Activated CD4-positive, CD25-positive, alpha-beta regulatory T cell treated with anti-CD3 and anti-CD28 coated beads, Interleukin-2, amount 50 U/mL, for 72 hours (primary cell): ENCODE results near the gene TBC1D25.

Experiments
- DNase-seq: peaks from one replicate; pipeline ENCODE4 v3.0.0; 2021

The TBC1D25 gene

DNA sequence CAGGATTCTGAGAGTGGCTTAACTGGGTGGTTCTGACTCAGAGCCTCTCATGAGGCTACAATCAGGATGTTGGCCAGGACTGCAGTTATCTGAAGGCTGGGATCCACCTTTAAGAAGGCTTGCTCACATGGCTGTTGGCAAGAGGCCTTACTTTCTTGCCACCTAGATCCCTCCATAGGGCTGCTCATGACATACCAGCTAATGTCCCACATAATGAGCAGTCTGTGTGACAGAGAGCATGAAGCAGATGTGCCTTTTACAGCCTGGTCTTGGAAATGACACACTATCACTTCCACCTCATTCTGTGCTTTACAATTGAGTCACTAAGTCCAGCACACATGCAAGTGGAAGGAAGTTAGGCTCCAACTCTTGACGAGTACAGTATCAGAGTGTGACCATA, 30.4 kb downstream of the TBC1D25 start:
- no peak for DNase-seq

DNA sequence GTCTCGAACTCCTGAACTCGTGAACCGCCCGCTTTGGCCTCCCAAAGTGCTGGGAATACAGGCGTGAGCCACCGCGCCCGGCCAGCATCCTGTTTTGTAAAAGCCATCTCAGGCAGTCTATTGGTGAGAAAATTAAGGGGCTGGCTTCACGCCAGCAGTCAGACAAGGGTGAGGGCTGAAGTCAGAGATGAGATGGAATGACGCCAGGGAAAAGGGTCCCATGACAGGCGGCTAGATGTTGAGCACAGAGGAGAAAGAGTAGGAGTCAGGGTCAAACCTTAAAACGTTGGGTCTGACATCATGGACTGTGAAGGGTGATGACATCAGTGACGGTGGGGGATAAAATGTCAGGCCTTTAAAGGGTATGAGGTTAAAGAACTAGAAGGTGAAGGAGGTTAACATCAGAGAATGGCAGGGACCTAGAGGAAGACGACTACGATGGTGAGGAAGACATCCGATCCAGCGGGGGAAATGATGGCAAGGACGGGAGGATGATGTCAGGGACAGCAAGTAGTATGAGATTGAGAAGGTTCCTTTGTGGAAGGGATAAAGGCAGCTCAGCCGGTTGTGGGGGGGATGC, 34.3 kb downstream of the TBC1D25 start:
- DNase-seq, result peak; percentile 34

DNA sequence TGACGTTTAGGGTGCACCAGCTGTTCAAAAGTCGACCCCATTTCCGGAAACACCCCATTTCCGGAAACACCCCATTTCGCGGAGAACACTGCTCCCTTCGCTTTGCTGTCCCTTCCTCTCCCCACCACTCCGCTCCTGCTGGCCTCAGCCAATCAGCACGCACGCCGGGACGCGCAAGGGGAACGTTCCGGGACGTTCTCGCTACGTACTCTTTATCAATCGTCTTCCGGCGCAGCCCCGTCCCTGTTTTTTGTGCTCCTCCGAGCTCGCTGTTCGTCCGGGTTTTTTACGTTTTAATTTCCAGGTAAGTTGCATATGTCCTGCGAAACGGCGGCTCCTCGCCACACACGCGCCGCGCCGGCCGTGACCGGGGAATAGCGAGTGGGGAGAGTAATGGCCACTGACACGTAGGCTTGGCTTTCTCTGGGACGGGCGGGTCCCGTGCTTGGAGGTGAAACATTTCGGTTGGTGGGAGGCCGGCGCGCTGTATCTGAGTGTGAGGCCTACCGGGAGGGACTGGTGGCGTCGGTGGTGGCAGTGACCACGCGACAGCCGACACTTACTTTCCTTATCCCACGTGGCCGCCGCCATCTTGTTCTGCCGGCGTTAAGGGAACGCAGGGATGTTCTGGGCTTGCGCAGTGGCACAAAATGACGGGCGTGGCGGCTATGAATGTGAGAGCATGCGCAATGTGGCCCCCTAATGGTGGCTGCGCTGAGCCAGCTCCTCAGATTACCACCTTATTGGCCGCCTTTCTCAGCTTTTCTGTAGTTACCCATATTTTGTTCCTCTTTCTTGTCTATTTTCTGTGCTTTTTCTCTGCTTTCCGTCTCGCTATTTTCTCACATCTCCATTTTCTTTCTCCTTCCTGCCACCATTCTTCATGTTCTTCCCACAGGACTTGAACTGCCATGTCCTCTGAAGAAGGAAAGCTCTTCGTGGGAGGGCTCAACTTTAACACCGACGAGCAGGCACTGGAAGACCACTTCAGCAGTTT, 35.1 kb downstream of the TBC1D25 start, which contains the start of gene RBM3:
Gene RBM3 (plus strand): TSS at position 215 of the 997 bp plus-strand sequence. CDS start 697 bp downstream, at position 912.
- DNase-seq, result peak; percentile 85

DNA sequence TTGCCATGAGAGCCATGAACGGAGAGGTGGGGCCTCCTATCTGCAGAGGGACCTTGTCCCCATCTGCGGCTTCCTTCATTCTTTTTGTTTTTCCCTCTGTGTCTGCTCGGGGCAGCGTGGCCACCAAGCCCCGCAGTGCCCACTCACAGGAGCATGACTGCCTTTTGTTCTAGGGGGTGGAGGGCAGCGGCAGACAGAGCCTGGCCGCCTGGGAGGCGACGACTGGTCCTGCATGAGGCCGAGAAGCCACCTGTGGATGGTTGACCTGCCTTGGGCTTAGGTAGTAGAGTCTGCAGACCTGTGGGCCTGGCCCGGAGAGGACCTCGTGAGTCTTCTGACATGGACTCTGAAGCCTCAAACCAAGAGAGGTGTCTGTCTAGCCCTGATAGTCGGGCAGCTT, 36.1 kb downstream of the TBC1D25 start:
- DNase-seq, result no peak

DNA sequence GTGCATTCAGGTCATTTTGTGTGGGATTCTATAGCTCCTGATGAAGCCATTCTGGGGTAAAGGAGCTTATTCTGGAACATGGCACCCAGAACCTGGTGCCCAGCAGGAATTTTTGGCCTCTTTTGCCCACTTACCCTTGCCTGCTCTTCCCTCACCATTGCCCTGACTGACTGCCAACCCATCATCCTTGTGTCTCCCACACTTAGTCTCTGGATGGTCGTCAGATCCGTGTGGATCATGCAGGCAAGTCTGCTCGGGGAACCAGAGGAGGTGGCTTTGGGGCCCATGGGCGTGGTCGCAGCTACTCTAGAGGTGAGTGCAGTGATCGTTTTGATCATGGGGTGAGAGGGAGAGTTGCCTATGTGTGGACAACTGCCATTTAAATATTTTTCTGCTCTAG, 36.6 kb downstream of the TBC1D25 start:
- DNase-seq, result no peak

DNA sequence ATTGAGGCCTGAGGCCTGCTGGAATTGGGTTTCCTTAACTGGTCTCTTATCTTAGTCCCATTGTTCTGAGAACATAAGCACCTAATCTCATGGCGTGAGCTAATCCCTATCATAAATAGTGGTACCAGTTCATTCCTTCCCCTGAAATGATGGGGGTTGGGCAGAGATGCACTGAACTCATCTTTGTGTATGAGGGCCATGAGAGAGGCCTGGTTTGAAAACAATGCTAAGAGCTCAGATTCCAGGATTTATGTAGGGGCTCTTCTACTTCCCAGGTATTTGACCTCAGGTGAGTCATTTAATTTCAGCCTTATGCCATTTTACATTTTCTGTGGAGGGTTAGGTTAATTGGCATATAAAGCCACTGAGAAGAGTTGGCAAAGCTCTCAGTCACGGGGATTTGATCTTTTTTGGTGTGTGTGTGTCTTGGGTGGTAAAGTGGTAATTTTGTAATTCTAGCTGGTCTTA, 39.2 kb downstream of the TBC1D25 start:
- DNase-seq, result no peak

DNA sequence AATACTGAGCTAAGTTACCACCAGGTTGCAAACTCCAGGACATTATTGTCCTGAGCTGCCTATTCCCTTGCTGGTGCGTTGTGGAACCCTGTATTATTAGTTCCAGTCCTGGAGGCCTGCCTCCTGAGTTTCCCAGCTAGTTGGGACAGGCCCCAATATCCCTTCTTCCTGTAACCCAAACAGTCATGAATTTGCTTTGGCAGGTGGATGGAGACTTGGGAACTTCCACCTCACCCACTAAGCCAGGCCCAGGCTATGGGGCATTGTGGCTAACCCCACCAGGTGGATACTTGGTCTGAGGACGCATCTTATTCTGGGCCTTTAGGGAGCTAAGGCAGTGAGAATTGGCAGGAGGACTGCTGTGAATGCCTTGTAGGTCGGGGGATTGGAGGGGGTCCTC, 39.7 kb downstream of the TBC1D25 start:
- DNase-seq, result no peak

DNA sequence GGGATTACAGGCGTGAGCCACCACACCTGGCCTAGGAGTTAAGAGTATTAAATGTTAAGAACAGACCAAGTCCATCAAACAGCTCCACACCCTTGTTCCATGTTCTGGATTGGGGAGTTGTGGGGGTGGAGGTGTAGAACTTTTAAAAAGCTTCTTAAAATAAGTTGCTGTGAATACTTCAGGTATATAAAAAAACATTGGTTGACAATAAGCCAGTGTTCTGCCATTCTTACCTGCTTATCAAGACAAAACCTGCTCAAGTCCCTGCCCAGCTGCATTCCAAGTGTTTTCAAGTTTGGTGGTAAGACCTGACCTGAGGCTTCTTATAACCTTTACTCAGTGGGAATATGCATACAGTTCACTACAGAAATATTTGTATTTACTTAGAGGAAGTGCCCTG, 41.1 kb downstream of the TBC1D25 start:
- DNase-seq, result no peak

DNA sequence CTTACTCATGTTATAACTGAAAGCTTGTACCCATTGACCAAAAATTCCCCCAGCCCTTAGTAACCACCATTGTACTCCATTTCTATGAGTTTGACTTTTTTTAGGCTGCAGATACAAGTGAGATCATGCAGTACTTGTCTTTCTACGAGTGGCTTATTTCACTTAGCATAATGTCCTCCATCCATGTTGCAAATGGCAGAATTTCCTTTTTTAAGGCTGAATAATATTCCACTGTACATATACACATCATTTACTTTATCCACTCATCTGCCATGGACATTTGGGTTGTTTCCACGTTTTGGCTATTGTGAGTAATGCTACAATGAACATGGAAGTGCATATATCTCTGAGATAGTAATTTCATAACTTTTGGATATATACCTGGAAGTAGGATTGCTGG, 45.2 kb downstream of the TBC1D25 start:
- DNase-seq, result no peak

DNA sequence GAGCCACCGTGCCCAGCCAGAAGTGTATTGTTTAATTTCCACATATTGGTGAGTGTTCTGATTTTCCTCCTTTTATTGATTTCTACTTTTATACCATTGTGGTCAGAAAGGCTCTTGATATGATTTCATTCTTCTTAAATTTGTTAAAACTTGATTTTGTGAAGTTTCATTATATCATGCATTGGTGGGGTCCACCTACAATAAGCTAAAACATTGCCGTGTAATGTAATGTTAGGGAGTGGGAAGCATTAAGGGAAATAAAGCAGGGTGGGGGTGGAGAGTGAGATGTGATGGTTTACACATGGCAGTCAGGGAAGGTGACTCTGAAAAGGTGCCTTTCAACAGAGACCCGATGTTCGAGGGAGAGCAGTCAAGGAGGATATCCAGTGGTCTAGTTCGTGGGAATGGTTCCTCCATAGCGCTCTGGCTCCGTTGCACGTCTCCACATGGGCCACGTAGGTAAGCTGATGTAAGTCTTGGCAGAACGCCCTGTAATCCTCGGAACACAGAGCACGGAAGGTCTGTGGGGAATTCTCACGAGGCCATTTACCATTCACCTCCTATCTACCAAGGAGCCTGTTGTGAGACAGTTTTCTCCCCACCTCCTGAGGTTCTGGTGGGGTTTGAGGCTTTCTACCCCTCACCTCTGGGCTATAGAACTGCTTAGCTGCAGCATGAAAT, 50.1 kb downstream of the TBC1D25 start:
- DNase-seq, result no peak

DNA sequence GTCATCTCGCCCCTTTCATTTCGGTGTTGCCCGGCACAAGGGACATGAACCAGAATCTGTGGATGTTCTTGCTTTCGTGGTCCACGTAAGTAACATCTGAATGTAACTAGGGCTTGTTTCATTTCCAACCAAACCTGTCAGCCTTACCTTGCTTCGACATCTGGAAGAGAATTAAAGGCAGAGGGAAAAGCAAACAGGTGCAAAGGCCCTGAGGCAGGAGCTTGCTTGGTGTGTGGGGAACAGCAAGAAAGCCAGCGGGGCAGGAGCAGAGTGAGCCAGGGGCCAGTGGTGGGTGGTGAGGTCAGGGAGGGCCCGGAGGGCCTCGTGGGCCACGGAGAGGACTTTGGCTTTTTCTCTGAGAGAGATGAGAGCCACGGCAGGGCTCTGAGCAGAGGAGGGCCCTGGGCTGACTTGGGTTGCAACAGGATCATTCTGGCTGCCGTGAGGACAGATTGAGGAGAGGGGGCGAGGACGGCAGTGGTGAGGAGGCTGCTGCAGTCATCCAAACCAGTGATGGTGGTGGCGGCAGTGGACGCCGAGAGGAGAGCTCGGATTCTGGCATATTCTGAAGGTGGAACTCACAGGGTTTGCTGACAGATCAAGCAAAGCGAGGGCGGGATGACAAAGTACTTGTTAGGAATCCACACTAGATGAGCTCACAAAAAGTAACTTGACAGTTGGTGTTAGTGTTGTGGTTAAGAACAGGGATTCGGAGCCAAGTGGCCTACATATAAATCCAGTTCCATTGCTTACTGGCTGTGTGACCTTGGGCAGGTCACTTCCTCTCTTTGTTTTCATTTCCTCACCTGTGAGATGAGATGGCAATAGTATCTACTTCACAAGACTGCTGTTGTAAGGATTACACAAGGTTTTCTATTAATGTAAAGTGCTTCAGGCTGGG, 50.9 kb downstream of the TBC1D25 start:
- DNase-seq, result no peak

DNA sequence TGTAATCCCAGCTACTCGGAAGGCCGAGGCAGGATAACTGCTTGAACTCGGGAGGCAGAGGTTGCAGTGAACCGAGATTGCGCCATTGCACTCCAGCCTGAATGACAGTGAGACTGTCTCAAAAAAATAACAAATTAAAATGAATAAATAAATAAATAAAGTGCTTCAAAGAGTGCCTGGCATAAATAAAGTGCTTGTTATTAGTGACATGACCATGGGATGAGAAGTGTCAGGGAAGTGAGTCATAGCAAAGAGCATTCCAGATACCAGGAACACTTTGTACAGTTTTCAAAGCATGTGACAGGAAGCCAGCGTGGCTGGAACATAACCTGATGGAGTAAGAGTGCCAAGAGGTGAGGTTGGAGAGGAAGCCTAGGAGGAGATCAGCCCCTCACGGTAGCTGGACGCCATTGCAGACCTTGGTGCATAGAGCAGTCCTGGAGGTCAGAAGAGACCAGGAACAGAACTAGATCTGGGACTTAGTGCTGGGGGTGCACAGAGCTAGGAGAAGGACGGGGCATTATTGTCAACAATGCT, 51.8 kb downstream of the TBC1D25 start:
- DNase-seq, result no peak

DNA sequence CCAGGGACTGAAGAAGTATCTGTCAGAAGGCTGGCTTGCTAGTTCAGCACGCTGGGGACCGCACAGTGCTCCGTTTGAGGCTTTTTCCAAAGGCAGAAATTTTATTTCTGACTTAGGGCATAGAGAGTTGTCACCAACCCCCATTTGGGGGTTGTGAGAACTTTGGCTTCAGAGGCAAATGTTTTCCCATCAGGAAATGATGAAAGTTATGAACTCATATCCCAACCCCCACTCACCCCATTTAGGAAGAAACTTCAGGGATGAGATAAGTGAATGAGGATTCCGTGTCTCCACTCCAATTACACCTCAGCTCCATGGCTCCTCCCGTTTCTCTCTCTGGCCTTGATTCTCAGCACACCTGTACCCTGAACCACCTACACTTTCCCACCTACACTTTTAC, 53.5 kb downstream of the TBC1D25 start:
- DNase-seq, result no peak

DNA sequence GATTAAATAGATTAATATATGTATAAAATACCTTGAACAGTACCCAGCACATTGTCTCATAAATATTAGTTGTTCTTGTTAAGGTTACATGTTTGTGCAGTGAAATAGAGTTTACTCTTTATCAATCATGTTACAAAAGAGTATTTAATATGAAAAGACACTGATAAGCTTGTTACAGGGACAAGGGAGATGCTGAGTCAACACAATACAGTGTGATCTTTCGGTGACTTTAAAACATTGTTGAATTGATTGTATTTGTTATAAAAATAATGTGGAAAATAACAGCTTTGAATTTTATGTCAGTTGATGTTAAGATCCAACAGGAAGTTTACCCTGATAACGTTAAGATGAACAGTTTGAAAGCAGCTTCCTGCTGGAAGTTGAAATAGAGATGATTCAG, 56.4 kb downstream of the TBC1D25 start:
- no peak for DNase-seq

DNA sequence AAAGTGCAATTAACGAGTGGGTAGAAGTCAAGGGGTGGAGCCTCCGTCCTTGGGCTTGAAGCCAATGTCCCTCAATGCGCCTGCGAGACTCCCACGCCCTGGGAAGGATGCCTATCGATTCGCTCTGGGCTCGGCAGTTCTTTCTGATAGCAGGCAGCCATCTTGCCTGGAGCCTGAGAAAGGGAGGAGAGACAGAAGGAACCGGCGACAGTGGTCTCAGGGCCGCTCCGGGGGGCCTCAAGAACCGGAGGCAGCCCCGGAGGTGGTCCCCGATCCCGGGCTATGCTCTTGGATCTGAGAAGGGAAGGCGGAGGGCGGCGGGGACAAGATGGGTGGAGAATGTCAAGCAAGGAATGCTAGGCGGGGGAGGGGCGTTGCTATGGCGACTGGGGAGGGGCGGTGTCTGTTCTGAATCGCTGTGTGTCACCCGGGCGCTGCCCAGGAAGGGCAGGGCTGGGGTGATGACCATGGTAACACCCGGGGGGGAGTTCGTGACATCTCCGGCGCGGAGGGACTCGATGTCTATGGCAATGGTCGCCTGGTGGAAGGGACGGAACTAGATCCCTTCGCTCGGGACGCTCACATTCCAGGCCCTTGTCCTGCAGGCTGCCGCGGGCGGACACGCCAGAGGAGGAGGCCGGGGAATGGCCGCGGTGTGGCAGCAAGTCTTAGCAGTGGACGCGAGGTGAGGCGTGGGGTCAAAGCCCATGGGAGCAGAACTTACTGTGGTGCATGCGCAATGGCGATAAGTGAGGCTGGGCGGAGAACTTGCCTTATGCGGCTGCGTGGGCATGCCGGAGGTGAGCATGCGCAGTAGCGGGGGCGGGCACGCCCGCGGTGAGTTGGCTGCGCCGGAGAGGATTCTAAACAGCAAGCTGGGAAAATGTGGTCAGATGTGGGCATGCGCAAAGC, 58.1 kb downstream of the TBC1D25 start, which contains the start of gene WDR13:
Gene WDR13 (plus strand): TSS at position 140 of the 912 bp plus-strand sequence. CDS start 505 bp downstream, at position 645.
- DNase-seq, result peak; percentile 88

DNA sequence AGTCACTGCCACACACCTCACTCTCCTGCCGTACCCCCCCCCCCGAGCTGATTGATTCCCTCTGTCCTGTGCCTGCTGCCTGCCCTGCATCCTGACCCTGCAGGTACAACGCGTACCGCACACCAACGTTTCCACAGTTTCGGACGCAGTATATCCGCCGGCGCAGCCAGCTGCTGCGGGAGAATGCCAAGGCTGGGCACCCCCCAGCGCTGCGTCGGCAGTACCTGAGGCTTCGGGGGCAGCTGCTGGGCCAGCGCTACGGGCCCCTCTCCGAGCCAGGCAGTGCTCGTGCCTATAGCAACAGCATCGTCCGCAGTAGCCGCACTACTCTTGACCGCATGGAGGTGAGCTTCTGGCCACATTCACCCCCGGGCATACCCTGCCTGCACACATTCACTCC, 59.1 kb downstream of the TBC1D25 start:
- no peak for DNase-seq

DNA sequence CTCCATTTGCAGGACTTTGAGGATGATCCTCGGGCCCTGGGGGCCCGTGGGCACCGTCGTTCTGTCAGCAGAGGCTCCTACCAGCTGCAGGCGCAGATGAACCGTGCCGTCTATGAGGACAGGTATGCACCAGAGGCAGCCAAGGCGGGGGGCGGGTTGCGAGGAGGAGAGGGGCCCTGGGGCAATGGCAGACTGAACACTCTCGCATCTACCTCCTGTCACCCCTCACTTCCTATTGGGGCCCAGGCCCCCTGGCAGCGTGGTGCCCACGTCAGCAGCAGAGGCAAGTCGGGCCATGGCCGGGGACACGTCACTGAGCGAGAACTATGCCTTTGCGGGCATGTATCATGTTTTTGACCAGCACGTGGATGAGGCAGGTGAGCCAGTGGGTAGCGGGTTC, 59.8 kb downstream of the TBC1D25 start:
- DNase-seq, result no peak

DNA sequence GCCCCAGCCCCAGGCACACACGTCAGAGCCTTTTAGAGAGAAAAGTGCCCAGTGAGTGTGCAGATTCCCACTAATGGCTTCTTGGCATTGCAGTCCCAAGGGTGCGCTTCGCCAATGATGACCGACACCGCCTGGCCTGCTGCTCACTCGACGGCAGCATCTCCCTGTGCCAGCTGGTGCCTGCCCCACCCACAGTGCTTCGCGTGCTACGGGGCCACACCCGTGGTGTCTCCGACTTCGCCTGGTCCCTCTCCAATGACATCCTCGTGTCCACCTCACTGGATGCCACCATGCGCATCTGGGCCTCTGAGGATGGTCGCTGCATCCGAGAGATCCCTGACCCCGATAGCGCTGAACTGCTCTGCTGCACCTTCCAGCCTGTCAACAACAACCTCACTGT, 60.7 kb downstream of the TBC1D25 start:
- DNase-seq, result no peak

DNA sequence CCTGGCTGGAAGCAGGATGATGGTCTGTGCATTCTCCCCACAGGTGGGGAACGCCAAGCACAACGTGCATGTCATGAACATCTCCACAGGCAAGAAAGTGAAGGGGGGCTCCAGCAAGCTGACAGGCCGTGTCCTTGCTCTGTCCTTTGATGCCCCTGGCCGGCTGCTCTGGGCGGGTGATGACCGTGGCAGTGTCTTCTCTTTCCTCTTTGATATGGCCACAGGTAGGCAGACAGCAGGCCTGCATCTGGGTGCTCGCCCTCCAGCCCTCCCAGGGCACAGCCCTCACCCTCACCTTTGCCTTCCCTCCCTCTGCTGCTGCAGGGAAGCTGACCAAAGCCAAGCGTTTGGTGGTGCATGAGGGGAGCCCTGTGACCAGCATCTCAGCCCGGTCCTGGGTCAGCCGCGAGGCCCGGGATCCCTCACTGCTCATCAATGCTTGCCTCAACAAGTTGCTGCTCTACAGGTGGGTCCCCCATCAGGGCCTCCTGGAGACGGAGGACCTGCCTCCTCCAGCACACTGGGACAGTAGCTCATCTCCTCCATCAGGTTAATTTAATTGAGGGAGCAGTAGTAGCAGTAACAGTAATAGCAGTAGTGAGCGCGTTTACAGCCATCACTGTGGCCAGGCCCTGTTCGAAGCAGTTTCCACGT, 62.4 kb downstream of the TBC1D25 start:
- no peak for DNase-seq

DNA sequence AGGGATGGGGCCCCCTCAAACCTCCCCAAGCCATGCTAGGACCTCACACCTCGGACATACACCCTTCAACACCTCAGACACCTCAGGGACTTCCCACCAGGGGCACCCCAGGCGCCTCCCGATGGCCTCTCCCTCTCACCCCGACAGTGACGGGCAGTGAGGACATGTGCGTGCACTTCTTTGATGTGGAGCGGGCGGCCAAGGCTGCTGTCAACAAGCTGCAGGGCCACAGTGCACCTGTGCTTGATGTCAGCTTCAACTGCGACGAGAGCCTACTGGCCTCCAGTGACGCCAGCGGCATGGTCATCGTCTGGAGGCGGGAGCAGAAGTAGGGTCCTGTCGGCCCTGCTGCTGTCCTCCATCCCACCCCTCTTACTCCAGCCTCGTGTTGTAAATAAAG, 65.2 kb downstream of the TBC1D25 start:
- no peak for DNase-seq
